ES-I3 (cell line): Measurements from ENCODE around the gene SBSN.

Experiments
- H3K36me3 ChIP-seq: 2 replicates; pipeline ENCODE4 v1.6.1; 2013; ENCODE audit warnings: mild to moderate bottlenecking, low read length, control low read depth, moderate library complexity; ENCODE audit not compliant: insufficient read depth
- H3K4me1 ChIP-seq: 2 replicates; pipeline ENCODE4 v1.6.1; 2013; ENCODE audit warnings: mild to moderate bottlenecking, control low read depth, low read length; ENCODE audit not compliant: insufficient read depth
- H3K9ac ChIP-seq: 2 replicates; pipeline ENCODE4 v1.6.1; 2013; ENCODE audit warnings: low read depth, mild to moderate bottlenecking, low read length, moderate library complexity
- H3K9me3 ChIP-seq: 2 replicates; pipeline ENCODE4 v1.6.1; 2013; ENCODE audit warnings: mild to moderate bottlenecking, low read length, moderate library complexity; ENCODE audit not compliant: control insufficient read depth, insufficient read depth

SBSN gene, protein sequence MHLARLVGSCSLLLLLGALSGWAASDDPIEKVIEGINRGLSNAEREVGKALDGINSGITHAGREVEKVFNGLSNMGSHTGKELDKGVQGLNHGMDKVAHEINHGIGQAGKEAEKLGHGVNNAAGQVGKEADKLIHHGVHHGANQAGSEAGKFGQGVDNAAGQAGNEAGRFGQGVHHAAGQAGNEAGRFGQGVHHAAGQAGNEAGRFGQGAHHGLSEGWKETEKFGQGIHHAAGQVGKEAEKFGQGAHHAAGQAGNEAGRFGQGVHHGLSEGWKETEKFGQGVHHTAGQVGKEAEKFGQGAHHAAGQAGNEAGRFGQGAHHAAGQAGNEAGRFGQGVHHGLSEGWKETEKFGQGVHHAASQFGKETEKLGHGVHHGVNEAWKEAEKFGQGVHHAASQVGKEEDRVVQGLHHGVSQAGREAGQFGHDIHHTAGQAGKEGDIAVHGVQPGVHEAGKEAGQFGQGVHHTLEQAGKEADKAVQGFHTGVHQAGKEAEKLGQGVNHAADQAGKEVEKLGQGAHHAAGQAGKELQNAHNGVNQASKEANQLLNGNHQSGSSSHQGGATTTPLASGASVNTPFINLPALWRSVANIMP

DNA sequence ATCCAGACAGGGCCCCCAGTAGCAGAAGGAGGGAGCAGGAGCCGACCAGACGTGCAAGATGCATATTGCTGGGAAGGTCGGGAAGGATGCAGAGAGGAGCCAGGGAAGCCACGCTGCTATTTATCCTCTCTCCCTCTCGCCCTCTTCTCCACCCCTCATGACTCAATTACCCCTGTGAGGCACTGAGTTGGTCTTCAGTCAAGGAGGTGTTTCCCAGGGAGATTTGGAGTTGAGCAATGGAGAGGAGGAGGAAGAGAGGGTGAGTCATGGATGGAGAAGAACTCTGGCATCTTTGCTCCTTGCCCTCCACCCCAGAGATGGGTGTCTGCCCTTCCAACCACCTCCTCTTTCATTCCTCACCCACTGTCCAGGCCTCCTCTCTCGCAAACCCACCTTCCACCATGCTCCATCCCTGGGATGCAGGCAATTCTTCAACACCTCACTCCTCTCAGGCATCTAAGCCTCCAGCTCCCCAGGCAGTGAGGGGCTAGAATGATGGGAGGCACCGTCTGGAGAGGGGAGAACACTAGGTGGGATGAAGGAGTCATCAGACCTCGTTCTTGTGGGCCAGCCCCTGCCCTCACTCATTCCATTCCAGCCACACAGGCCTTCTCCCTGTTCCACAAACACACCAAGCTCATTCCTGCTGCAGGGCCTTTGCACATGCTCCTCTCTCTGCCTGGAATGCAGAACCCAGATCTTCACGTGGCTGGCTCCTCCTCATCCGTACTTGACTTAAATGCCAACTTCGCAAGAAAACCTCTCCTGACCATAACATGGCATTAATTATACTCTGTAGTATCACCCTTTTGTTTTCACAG, at the start of gene SBSN:
TSS of gene SBSN (minus strand) at position 94 of the 821 bp plus-strand sequence. CDS start at position 64, 30 bp downstream.
- Histone ChIP-seq H3K36me3 (no peaks in the 10 kb centered on the region), H3K9me3 (no peaks in the 10 kb centered on the region), H3K9ac (no peak within 1 kb of the TSS), H3K4me1 (peaks cover 16% of the 10 kb centered on the region)

DNA sequence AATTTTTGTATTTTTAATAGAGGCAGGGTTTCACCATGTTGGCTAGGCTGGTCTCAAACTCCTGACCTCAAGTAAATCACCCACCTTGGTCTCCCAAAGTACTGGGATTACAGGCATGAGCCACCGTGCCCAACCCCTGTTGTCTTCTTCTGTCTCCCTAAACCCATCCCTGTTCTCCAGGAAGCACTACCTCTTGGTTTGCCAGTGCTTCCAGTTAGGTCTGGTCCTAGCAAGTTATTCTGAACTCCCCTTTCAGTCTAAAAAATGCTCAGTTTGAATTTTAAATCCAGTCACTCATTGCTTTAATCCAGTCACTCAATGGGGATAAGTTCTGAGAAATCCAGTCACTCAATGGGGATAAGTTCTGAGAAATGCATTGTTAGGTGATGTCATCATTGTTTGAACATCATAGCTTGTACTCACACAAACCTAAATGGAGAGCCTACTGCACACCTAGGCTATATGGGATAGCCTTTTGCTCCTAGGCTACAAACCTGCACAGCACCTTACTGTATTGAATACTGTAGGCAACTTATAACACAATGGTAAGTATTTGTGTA, 43.4 kb upstream of the SBSN start:
- Histone ChIP-seq H3K36me3 (no peaks in the 10 kb centered on the region), H3K9ac (no peak overlapping the region), H3K4me1 (no peaks in the 10 kb centered on the region), H3K9me3 (peaks cover 2% of the 10 kb centered on the region; the same call in 1 of the 2 replicates)

- Histone ChIP-seq H3K9me3 (no peaks in the 10 kb centered on the region), H3K4me1 (no peaks in the 10 kb centered on the region), H3K36me3 (no peaks in the 10 kb centered on the region), H3K9ac (no peak overlapping the region)
Measured at GRCh38 chr19:35569281-35569781, 41.2 kb upstream of the SBSN start.

- H3K9me3 ChIP-seq, result no peaks in the 10 kb centered on the region
- H3K9ac ChIP-seq, result no peak overlapping the region
- H3K4me1 ChIP-seq, result no peaks in the 10 kb centered on the region
- H3K36me3 ChIP-seq, result no peaks in the 10 kb centered on the region
Measured at GRCh38 chr19:35566738-35567137, 38.6 kb upstream of the SBSN start.

- Histone ChIP-seq H3K9ac (no peak overlapping the region), H3K36me3 (no peaks in the 10 kb centered on the region)
Measured at GRCh38 chr19:35565016-35565856, 37.1 kb upstream of the SBSN start.

DNA sequence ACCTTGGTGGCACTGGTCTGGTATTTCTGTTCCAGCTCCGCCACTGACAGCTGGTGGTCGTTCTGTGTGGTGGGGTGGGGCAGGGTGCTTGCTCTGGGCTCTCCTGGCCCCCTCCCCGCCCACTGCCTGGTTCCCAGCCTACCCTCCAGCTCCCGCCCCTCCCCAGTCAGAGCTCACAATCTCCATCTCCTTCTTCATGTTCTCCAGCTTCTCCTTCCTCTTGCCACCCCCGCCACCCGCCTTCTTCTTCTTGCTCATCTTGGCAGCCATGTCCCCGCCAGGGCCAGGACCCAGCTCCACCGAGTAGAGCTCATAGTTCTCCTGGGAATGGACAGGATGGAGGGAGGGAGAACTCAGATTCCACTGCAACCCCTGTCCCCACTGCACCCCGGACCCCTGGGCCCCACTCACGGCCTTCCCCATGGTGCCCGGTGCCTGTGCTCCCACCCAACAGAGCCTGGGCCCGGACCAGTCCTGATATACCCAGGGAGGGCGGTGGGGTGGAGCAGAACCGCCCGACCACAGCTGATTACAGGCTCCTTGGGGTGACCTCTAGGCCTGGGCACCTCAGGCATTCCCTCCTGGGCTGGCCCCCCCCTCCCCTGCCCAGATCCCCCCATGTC, 35.2 kb upstream of the SBSN start, which contains the start of gene ATP4A:
TSS of gene ATP4A (minus strand) at position 452 of the 623 bp plus-strand sequence. CDS start at position 423, 29 bp downstream.
- Histone ChIP-seq H3K9me3 (no peaks in the 10 kb centered on the region), H3K9ac (no peak within 1 kb of the TSS), H3K36me3 (no peaks in the 10 kb centered on the region), H3K4me1 (no peaks in the 10 kb centered on the region)

More at GRCh38 chr19:35565016-35565856, 37.1 kb upstream of the SBSN start:
- H3K4me1 ChIP-seq, result no peaks in the 10 kb centered on the region
- no peaks in the 10 kb centered on the region for H3K9me3 ChIP-seq

- Histone ChIP-seq H3K9me3 (no peaks in the 10 kb centered on the region), H3K4me1 (no peaks in the 10 kb centered on the region), H3K9ac (no peak overlapping the region), H3K36me3 (no peaks in the 10 kb centered on the region)
Measured at GRCh38 chr19:35562776-35563175, 34.7 kb upstream of the SBSN start.

- no peaks in the 10 kb centered on the region for H3K9me3 ChIP-seq
- H3K36me3 ChIP-seq, result no peaks in the 10 kb centered on the region
- H3K4me1 ChIP-seq, result no peaks in the 10 kb centered on the region
- no peak overlapping the region for H3K9ac ChIP-seq
Measured at GRCh38 chr19:35562336-35562735, 34.2 kb upstream of the SBSN start.

GRCh38 chr19:35561436-35561835, 33.3 kb upstream of the SBSN start:
- no peaks in the 10 kb centered on the region for H3K36me3 ChIP-seq
- H3K9me3 ChIP-seq, result no peaks in the 10 kb centered on the region
- no peak overlapping the region for H3K9ac ChIP-seq
- no peaks in the 10 kb centered on the region for H3K4me1 ChIP-seq

DNA sequence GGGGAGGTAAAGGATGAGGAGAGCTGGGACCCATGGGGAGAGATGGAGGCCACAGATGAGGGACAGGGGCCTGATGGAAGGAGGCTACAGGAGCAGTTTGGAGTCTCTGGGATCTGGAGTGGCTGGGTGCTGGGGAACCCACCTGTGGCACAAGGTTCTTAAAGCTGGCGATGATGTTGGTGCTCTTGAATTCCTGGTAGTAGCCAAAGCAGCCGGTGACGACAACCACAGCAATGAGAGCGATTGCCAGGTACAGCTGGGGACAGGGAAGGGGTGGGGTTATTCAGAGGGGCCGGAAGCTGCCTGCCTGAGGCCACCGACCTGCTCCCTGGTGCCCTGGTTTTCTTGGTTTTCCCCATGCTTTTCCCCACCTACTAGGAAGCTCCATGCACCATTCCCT, 32.6 kb upstream of the SBSN start:
- Histone ChIP-seq H3K36me3 (no peaks in the 10 kb centered on the region), H3K4me1 (no peaks in the 10 kb centered on the region), H3K9ac (no peak overlapping the region), H3K9me3 (no peaks in the 10 kb centered on the region)

DNA sequence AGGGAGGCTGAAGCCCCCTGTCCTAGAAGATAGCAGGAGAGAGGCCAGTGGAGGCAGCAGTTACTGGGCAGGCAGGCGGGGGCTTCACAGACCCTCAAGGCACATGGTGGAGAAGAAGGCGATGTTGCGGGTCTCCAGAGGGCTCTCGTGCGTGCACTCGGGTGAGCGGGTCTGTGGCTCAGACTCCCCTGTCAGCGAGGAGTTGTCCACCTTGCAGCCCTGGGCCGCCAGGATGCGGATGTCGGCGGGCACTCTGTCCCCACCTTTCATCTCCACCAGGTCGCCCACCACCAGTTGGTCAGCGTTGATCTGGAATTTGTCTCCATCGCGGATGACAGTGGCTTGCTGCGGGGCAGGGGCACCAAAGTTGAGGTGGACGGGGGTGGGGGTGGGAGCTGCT, 32.2 kb upstream of the SBSN start:
- no peaks in the 10 kb centered on the region for H3K4me1 ChIP-seq
- H3K9ac ChIP-seq, result no peak overlapping the region
- no peaks in the 10 kb centered on the region for H3K36me3 ChIP-seq
- H3K9me3 ChIP-seq, result no peaks in the 10 kb centered on the region

- no peak overlapping the region for H3K9ac ChIP-seq
- H3K36me3 ChIP-seq, result no peaks in the 10 kb centered on the region
- no peaks in the 10 kb centered on the region for H3K4me1 ChIP-seq
- no peaks in the 10 kb centered on the region for H3K9me3 ChIP-seq
Measured at GRCh38 chr19:35559781-35560180, 31.7 kb upstream of the SBSN start.

DNA sequence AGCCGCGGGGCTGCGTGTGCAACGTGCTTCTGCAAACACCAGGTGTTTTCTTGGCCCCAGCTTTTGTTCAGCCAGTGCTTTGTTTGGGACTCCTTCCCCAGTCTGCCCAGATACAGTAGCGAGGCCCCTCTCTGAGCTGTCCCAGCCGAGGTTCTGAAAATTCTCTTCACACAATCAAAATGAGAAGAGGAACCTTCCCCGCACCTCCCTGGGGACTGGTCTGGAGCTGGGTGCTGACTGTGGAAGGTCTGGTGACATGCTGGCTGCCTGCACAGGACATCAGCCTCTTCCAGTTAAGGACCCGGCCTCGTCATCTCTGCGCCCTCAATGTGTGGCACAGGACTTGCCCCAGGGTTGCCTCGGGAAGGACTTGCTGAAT, 31.2 kb upstream of the SBSN start:
- Histone ChIP-seq H3K4me1 (no peaks in the 10 kb centered on the region), H3K9ac (no peak overlapping the region), H3K9me3 (no peaks in the 10 kb centered on the region), H3K36me3 (no peaks in the 10 kb centered on the region)
